SK-N-SH (cell line): ENCODE data around the gene ASAP2. TPM values are rescaled to one million over a fixed set of nuclear protein-coding genes. Genes with fewer than 3 reads are reported as not detected.

Experiments used
- CTCF ChIA-PET: fragments of 300-600, 350-600 bp; formaldehyde crosslinking; extraction: SDS; loops from one replicate; lab custom pipeline; 2021; lab: Yijun Ruan, JAX
- POLR2A ChIA-PET: fragments of 350-600 bp; sonication (Branson Sonifier 250); formaldehyde crosslinking; extraction: SDS; loops from one replicate; lab custom pipeline; 2020; ENCODE audit warnings: antibody characterized with exemption, inconsistent platforms; lab: Yijun Ruan, JAX
- DNase-seq: peaks from one replicate; pipeline ENCODE4 v3.0.0; 2012
- H2AFZ ChIP-seq: fragments of 200-600 bp; sonication (generic); 2 replicates; pipeline ENCODE4 v1.8.1; 2016; ENCODE audit warnings: antibody characterized with exemption, mild to moderate bottlenecking, low read depth
- H3F3A ChIP-seq: fragments of 200-600 bp; sonication (generic); replicated peaks from 2 replicates; pipeline ENCODE3; 2016; ENCODE audit warnings: antibody characterized with exemption, mild to moderate bottlenecking; ENCODE audit not compliant: insufficient read depth
- H3K27ac ChIP-seq, 2 experiments: fragments of 200-500 bp in 1 of 2; fragments of 200-600 bp in 1 of 2; sonication (Bioruptor generic) in 1 of 2; sonication (generic), shearing (Covaris generic) in 1 of 2; 2 replicates each; pipeline versions ENCODE4 v1.5.1 to v1.6.1; 2014 to 2016; ENCODE audit warnings: low read depth in 2 of 2, inconsistent platforms in 1 of 2, low read length in 1 of 2, mild to moderate bottlenecking in 1 of 2, mixed read lengths in 1 of 2
- H3K27me3 ChIP-seq: fragments of 200-600 bp; sonication (generic), shearing (Covaris generic); 2 replicates; pipeline ENCODE4 v1.6.1; 2016; ENCODE audit warnings: mixed run types; ENCODE audit not compliant: insufficient read depth
- H3K36me3 ChIP-seq, 2 experiments: fragments of 200-500 bp in 1 of 2; fragments of 200-600 bp in 1 of 2; sonication (Bioruptor generic) in 1 of 2; sonication (generic) in 1 of 2; replicated peaks in 1 of 2; 2 replicates each; pipeline versions ENCODE3 to v1.5.1; 2014 to 2016; ENCODE audit warnings: low read length in 1 of 2, mild to moderate bottlenecking in 1 of 2; ENCODE audit not compliant: insufficient read depth in 2 of 2, control insufficient read depth in 1 of 2
- H3K4me1 ChIP-seq, 2 experiments: fragments of 200-500 bp in 1 of 2; fragments of 200-600 bp in 1 of 2; sonication (Bioruptor generic) in 1 of 2; sonication (generic), shearing (Covaris generic) in 1 of 2; 2 replicates each; pipeline versions ENCODE4 v1.5.1 to v1.6.1; 2014 to 2016; ENCODE audit warnings: low read depth in 1 of 2, low read length in 1 of 2, mixed run types in 1 of 2; ENCODE audit not compliant: insufficient read depth in 2 of 2, control insufficient read depth in 1 of 2
- H3K4me2 ChIP-seq: fragments of 200-600 bp; sonication (generic), shearing (Covaris generic); 2 replicates; pipeline ENCODE4 v1.6.1; 2017; ENCODE audit warnings: mixed run types
- H3K4me3 ChIP-seq, 2 experiments: fragments of 200-500 bp in 1 of 2; fragments of 200-600 bp in 1 of 2; sonication (Bioruptor generic) in 1 of 2; sonication (generic), shearing (Covaris generic) in 1 of 2; 2 replicates each; pipeline versions ENCODE4 v1.5.1 to v1.8.1; 2014 to 2016; ENCODE audit warnings: low read depth in 2 of 2, inconsistent platforms in 1 of 2, low read length in 1 of 2, mild to moderate bottlenecking in 1 of 2, mixed read lengths in 1 of 2, moderate library complexity in 1 of 2
- H3K79me2 ChIP-seq: fragments of 200-600 bp; sonication (generic); 2 replicates; pipeline ENCODE4 v1.8.1; 2017; ENCODE audit warnings: mild to moderate bottlenecking; ENCODE audit not compliant: insufficient read depth
- H3K9ac ChIP-seq: fragments of 200-600 bp; sonication (generic); 2 replicates; pipeline ENCODE4 v1.6.1; 2017; ENCODE audit warnings: mixed run types
- H3K9me2 ChIP-seq: fragments of 200-600 bp; sonication (generic); 2 replicates; pipeline ENCODE4 v1.6.1; 2017; ENCODE audit warnings: mixed run types
- H3K9me3 ChIP-seq: fragments of 200-600 bp; sonication (generic); 2 replicates; pipeline ENCODE4 v1.6.1; 2017; ENCODE audit warnings: mixed run types, mild to moderate bottlenecking, moderate library complexity
- H4K20me1 ChIP-seq: fragments of 200-600 bp; sonication (generic); 2 replicates; pipeline ENCODE4 v1.6.1; 2017; ENCODE audit warnings: mild to moderate bottlenecking, mixed run types; ENCODE audit not compliant: insufficient read depth
- CTCF ChIP-seq: fragments of 200-600 bp; sonication (generic); IDR thresholded peaks from 2 replicates; pipeline ENCODE4 v1.6.1; 2017; ENCODE audit warnings: antibody characterized with exemption, mild to moderate bottlenecking, moderate library complexity
- EZH2phosphoT487 ChIP-seq: fragments of 200-600 bp; sonication (generic); IDR thresholded peaks from 2 replicates; pipeline ENCODE4 v1.6.1; 2017; ENCODE audit warnings: low read depth, mixed run types, mild to moderate bottlenecking, antibody characterized with exemption, moderate library complexity, borderline replicate concordance
- FOXJ3 ChIP-seq: sonication (generic); formaldehyde crosslinking; IDR thresholded peaks from 2 replicates; pipeline ENCODE4 v1.5.1; 2020; ENCODE audit warnings: mild to moderate bottlenecking, missing genetic modification reagents
- GABPA ChIP-seq: IDR thresholded peaks from 2 replicates; pipeline ENCODE4 v1.4.0; 2012; ENCODE audit warnings: low read depth, mild to moderate bottlenecking
- GATA2 ChIP-seq: sonication (generic); formaldehyde crosslinking; IDR thresholded peaks from 2 replicates; pipeline ENCODE4 v1.5.0; 2020; ENCODE audit warnings: mild to moderate bottlenecking, missing genetic modification reagents
- JUND ChIP-seq: IDR thresholded peaks from 2 replicates; pipeline ENCODE4 v1.4.0; 2012
- MAX ChIP-seq: IDR thresholded peaks from 2 replicates; pipeline ENCODE4 v1.4.0; 2012; ENCODE audit warnings: low read depth
- MEF2A ChIP-seq: IDR thresholded peaks from 2 replicates; pipeline ENCODE4 v1.4.0; 2012; ENCODE audit warnings: low read depth, borderline replicate concordance
- POLR2AphosphoS5 ChIP-seq: IDR thresholded peaks from 2 replicates; pipeline ENCODE4 v1.6.1; 2012; ENCODE audit warnings: low read depth, low read length
- RAD21 ChIP-seq: IDR thresholded peaks from 2 replicates; pipeline ENCODE4 v1.6.1; 2012; ENCODE audit warnings: mild to moderate bottlenecking, low read length
- RFX5 ChIP-seq: IDR thresholded peaks from 2 replicates; pipeline ENCODE4 v1.6.1; 2012; ENCODE audit warnings: mild to moderate bottlenecking, improper control_type of control experiment, low read length
- RXRA ChIP-seq: IDR thresholded peaks from 2 replicates; pipeline ENCODE4 v1.4.0; 2012; ENCODE audit warnings: low read depth, mild to moderate bottlenecking, borderline replicate concordance
- SMC3 ChIP-seq: IDR thresholded peaks from 2 replicates; pipeline ENCODE4 v1.6.1; 2012; ENCODE audit warnings: low read depth, low read length, improper control_type of control experiment
- TAF1 ChIP-seq: IDR thresholded peaks from 2 replicates; pipeline ENCODE4 v1.6.1; 2012; ENCODE audit warnings: low read depth, mild to moderate bottlenecking, low read length, moderate library complexity, borderline replicate concordance
- USF1 ChIP-seq: IDR thresholded peaks from 2 replicates; pipeline ENCODE4 v1.4.0; 2012; ENCODE audit warnings: low read depth, borderline replicate concordance
- YY1 ChIP-seq: IDR thresholded peaks from 2 replicates; pipeline ENCODE4 v1.4.0; 2012; ENCODE audit warnings: low read depth, mild to moderate bottlenecking
- ZBTB33 ChIP-seq: IDR thresholded peaks from 2 replicates; pipeline ENCODE4 v1.4.0; 2012; ENCODE audit warnings: low read depth, borderline replicate concordance
- WGBS: methylation state at CpG from one replicate; pipeline ENCODE4 v1.1.6; 2017; ENCODE audit warnings: low lambda C conversion rate; 5-methylcytosine and 5-hydroxymethylcytosine counted together
- polyA plus RNA-seq, 3 experiments: library from polyadenylated mRNA; depleted of rRNA; stranded (reverse); fragments of >200 nt; gene quantifications; 2 replicates each; pipeline ENCODE4 v1.2.3, GENCODE V29; 2012

Gene ASAP2
- polyA plus RNA-seq, 1 of the 3 experiments (the other 2 are of a cell fraction) = 37.9 TPM

GRCh38 chr2:9401059-9401547, 194.5 kb downstream of the ASAP2 start:
- H3K27ac ChIP-seq = no peak overlapping the region
- no peak for DNase-seq
- no peaks in the 10 kb centered on the region for H3K27me3 ChIP-seq
- POLR2A ChIA-PET = no interaction called here
- CTCF ChIA-PET = interaction anchor here (0.8 to 1.7 kb wide), 2 partner anchors 16 to 260 kb away, joined by 3 to 8 read pairs; no protein-coding TSS in a partner anchor
- H3K9ac ChIP-seq = no peak overlapping the region
- no peak overlapping the region for H3K4me3 ChIP-seq
- H3K9me2 ChIP-seq = no peaks in the 10 kb centered on the region
- peaks cover 33% of the 10 kb centered on the region for H3F3A ChIP-seq
- H3K36me3 ChIP-seq = peaks cover 56 to 65% of the 10 kb centered on the region in 2 experiments
- H3K79me2 ChIP-seq = no peaks in the 10 kb centered on the region
- TF ChIP-seq SMC3 (no peak), MAX (no peak), CTCF (no peak), TAF1 (no peak), GATA2 (CRISPR knock-in tag) (no peak), RXRA (no peak), JUND (no peak), MEF2A (no peak), GABPA (no peak), USF1 (no peak), ZBTB33 (no peak), FOXJ3 (CRISPR knock-in tag) (no peak), RFX5 (no peak), YY1 (no peak), EZH2phosphoT487 (no peak), RAD21 (no peak), POLR2AphosphoS5 (no peak)
- H3K9me3 ChIP-seq = no peaks in the 10 kb centered on the region
- H3K4me1 ChIP-seq = peaks cover 0 to 3% of the 10 kb centered on the region in 2 experiments; a peak in 2 of 4 replicates
- H3K4me2 ChIP-seq = no peak overlapping the region
- H2AFZ ChIP-seq = no peak overlapping the region
- WGBS = 96% methylated on average over 12 of the region's 12 CpGs
- H4K20me1 ChIP-seq = peaks cover 10% of the 10 kb centered on the region
